WERI-Rb-1 (cell line): Measurements from ENCODE around the gene SLC7A14.

Source experiments
- DNase-seq: peaks from one replicate; pipeline ENCODE4 v3.0.0-alpha.2; 2020
- H3K27ac ChIP-seq: fragments of 250-450 bp; sonication (Bioruptor Pico); 2 replicates; pipeline ENCODE4 v1.5.1; 2020; ENCODE audit warnings: mild to moderate bottlenecking, moderate library complexity
- H3K27me3 ChIP-seq: fragments of 250-450 bp; sonication (Bioruptor Pico); 2 replicates; pipeline ENCODE4 v1.5.1; 2021; ENCODE audit warnings: mild to moderate bottlenecking, low read depth, moderate library complexity; ENCODE audit not compliant: insufficient read depth, severe bottlenecking
- H3K36me3 ChIP-seq: fragments of 250-450 bp; sonication (Bioruptor Pico); 2 replicates; pipeline ENCODE4 v1.5.1; 2020; ENCODE audit warnings: mild to moderate bottlenecking, moderate library complexity
- H3K4me3 ChIP-seq: 2 replicates; pipeline ENCODE4 v1.5.1; 2011; ENCODE audit warnings: low read depth, mild to moderate bottlenecking, control low read depth, low read length
- H3K9me3 ChIP-seq: fragments of 250-450 bp; sonication (Bioruptor Pico); 2 replicates; pipeline ENCODE4 v1.5.1; 2021; ENCODE audit warnings: mild to moderate bottlenecking, moderate library complexity; ENCODE audit not compliant: severe bottlenecking
- CTCF ChIP-seq: IDR thresholded peaks from 2 replicates; pipeline ENCODE4 v1.5.1; 2011; ENCODE audit warnings: low read depth, mild to moderate bottlenecking, control low read depth, inconsistent platforms, low read length

SLC7A14 gene

GRCh38 chr3:170611751-170612150 lies 25.9 kb upstream of the SLC7A14 start:
- H3K4me3 ChIP-seq: no peak overlapping the region
- DNase-seq: no peak
- TF ChIP-seq CTCF: no peak
- no peaks in the 10 kb centered on the region for H3K27me3 ChIP-seq
- no peaks in the 10 kb centered on the region for H3K36me3 ChIP-seq
- no peak overlapping the region for H3K27ac ChIP-seq
- H3K9me3 ChIP-seq: no peaks in the 10 kb centered on the region

- no peak for TF ChIP-seq CTCF
- Histone ChIP-seq H3K27ac (no peak overlapping the region), H3K27me3 (no peaks in the 10 kb centered on the region), H3K9me3 (no peaks in the 10 kb centered on the region), H3K4me3 (no peak overlapping the region), H3K36me3 (no peaks in the 10 kb centered on the region)
- no peak for DNase-seq
These were observed 24.5 kb upstream of the SLC7A14 start for GRCh38 chr3:170610321-170610884.

- no peaks in the 10 kb centered on the region for H3K9me3 ChIP-seq
- TF ChIP-seq CTCF: no peak
- H3K4me3 ChIP-seq: no peak overlapping the region
- no peak overlapping the region for H3K27ac ChIP-seq
- no peaks in the 10 kb centered on the region for H3K27me3 ChIP-seq
- no peak for DNase-seq
- no peaks in the 10 kb centered on the region for H3K36me3 ChIP-seq
These were observed 22.6 kb upstream of the SLC7A14 start for GRCh38 chr3:170608475-170608874.

- no peak overlapping the region for H3K27ac ChIP-seq
- no peak for TF ChIP-seq CTCF
- no peaks in the 10 kb centered on the region for H3K36me3 ChIP-seq
- no peaks in the 10 kb centered on the region for H3K9me3 ChIP-seq
- H3K4me3 ChIP-seq: no peak overlapping the region
- no peak for DNase-seq
- no peaks in the 10 kb centered on the region for H3K27me3 ChIP-seq
These were observed 20.8 kb upstream of the SLC7A14 start for GRCh38 chr3:170606675-170607074.

- Histone ChIP-seq H3K27ac (no peak overlapping the region), H3K36me3 (no peaks in the 10 kb centered on the region), H3K9me3 (no peaks in the 10 kb centered on the region), H3K27me3 (no peaks in the 10 kb centered on the region), H3K4me3 (no peak overlapping the region)
- TF ChIP-seq CTCF: no peak
- no peak for DNase-seq
These were observed 19.6 kb upstream of the SLC7A14 start for GRCh38 chr3:170605490-170605889.
